GM23338 (cell line): ENCODE data around the gene SIRPA. TPM values are rescaled to one million over a fixed set of nuclear protein-coding genes. Genes with fewer than 3 reads are reported as not detected.

Source experiments
- ATAC-seq: fragments of 200-7000 bp; cut with Tn5 transposase; 3 replicates; pipeline ENCODE4 v1.9.1; 2020
- DNase-seq: peaks from one replicate; pipeline ENCODE4 v3.0.0-alpha.2; 2015; ENCODE audit warnings: low spot score
- H2AFZ ChIP-seq: fragments of 200-600 bp; sonication (generic); 2 replicates; pipeline ENCODE4 v1.8.0; 2016; ENCODE audit warnings: antibody characterized with exemption, mild to moderate bottlenecking, moderate library complexity
- H3F3A ChIP-seq: fragments of 200-600 bp; sonication (generic); replicated peaks from 2 replicates; pipeline ENCODE4 v1.8.0; 2017; ENCODE audit warnings: antibody characterized with exemption, mixed run types, low read depth
- H3K27ac ChIP-seq: fragments of 200-600 bp; sonication (generic); 2 replicates; pipeline ENCODE4 v1.6.1; 2016; ENCODE audit warnings: low read depth
- H3K27me3 ChIP-seq: fragments of 200-600 bp; sonication (generic); 2 replicates; pipeline ENCODE4 v1.8.0; 2016; ENCODE audit warnings: mild to moderate bottlenecking, mixed run types, moderate library complexity; ENCODE audit not compliant: insufficient read depth
- H3K36me3 ChIP-seq: fragments of 200-600 bp; sonication (generic); 2 replicates; pipeline ENCODE4 v1.8.0; 2016; ENCODE audit warnings: mild to moderate bottlenecking; ENCODE audit not compliant: insufficient read depth
- H3K4me1 ChIP-seq: fragments of 200-600 bp; sonication (generic); 2 replicates; pipeline ENCODE4 v1.8.0; 2016; ENCODE audit warnings: mild to moderate bottlenecking, moderate library complexity; ENCODE audit not compliant: insufficient read depth
- H3K4me2 ChIP-seq: fragments of 200-600 bp; sonication (generic); 2 replicates; pipeline ENCODE4 v1.7.1; 2017; ENCODE audit warnings: mixed run types
- H3K4me3 ChIP-seq: fragments of 200-600 bp; sonication (generic); 2 replicates; pipeline ENCODE4 v1.6.1; 2016; ENCODE audit warnings: mixed run types
- H3K79me2 ChIP-seq: fragments of 200-600 bp; sonication (generic); replicated peaks from 2 replicates; pipeline ENCODE4 v1.8.0; 2017; ENCODE audit warnings: mild to moderate bottlenecking; ENCODE audit not compliant: insufficient read depth
- H3K9me2 ChIP-seq: fragments of 200-600 bp; sonication (generic); 2 replicates; pipeline ENCODE4 v1.8.0; 2017; ENCODE audit not compliant: insufficient read depth
- H4K20me1 ChIP-seq: fragments of 200-600 bp; sonication (generic); replicated peaks from 2 replicates; pipeline ENCODE4 v1.8.0; 2017; ENCODE audit warnings: mild to moderate bottlenecking; ENCODE audit not compliant: insufficient read depth
- H3K27ac Mint-ChIP-seq: 2 replicates; pipeline ENCODE4 v1.8.0; 2020; ENCODE audit warnings: inconsistent platforms, mild to moderate bottlenecking, moderate library complexity, mixed read lengths
- H3K27me3 Mint-ChIP-seq: 3 replicates; pipeline ENCODE4 v1.8.0; 2022; ENCODE audit warnings: low read depth, mild to moderate bottlenecking, moderate library complexity, mixed read lengths, inconsistent platforms; ENCODE audit not compliant: insufficient read depth, poor library complexity
- H3K36me3 Mint-ChIP-seq: 3 replicates; pipeline ENCODE4 v1.8.0; 2021; ENCODE audit warnings: low read depth, mild to moderate bottlenecking, inconsistent platforms, moderate library complexity, mixed read lengths
- H3K4me1 Mint-ChIP-seq: 3 replicates; pipeline ENCODE4 v1.8.0; 2020; ENCODE audit warnings: mild to moderate bottlenecking, inconsistent platforms, mixed read lengths
- H3K4me3 Mint-ChIP-seq: 3 replicates; pipeline ENCODE4 v1.8.0; 2021; ENCODE audit warnings: moderate library complexity, mild to moderate bottlenecking, inconsistent platforms, mixed read lengths
- H3K9me3 Mint-ChIP-seq: 3 replicates; pipeline ENCODE4 v1.8.0; 2020; ENCODE audit warnings: moderate library complexity, mild to moderate bottlenecking, inconsistent platforms, mixed read lengths
- CREB1 ChIP-seq: fragments of 250-450 bp; sonication (Bioruptor Pico); IDR thresholded peaks from 2 replicates; pipeline ENCODE4 v1.5.0; 2020; ENCODE audit warnings: low read depth, mild to moderate bottlenecking, moderate library complexity
- CTCF ChIP-seq, 2 experiments: fragments of 200-600 bp in 1 of 2; sonication (generic) in 1 of 2; conservative IDR thresholded peaks; 2 replicates each; pipeline versions ENCODE4 v1.5.1 to v1.6.1; 2016 to 2017; ENCODE audit warnings: antibody characterized with exemption in 2 of 2, low read depth in 2 of 2, mild to moderate bottlenecking in 2 of 2, moderate library complexity in 1 of 2
- EZH2 ChIP-seq: fragments of 200-600 bp; sonication (generic); IDR thresholded peaks from one replicate; pipeline ENCODE4 v1.8.0; 2017; ENCODE audit warnings: antibody characterized with exemption, mild to moderate bottlenecking, low read depth; ENCODE audit not compliant: unreplicated experiment
- EZH2phosphoT487 ChIP-seq: fragments of 200-600 bp; sonication (generic); IDR thresholded peaks from one replicate; pipeline ENCODE4 v1.8.1; 2018; ENCODE audit warnings: antibody characterized with exemption; ENCODE audit not compliant: unreplicated experiment
- JUNB ChIP-seq: IDR thresholded peaks from one replicate; pipeline ENCODE4 v1.6.1; 2016; ENCODE audit warnings: antibody characterized with exemption; ENCODE audit not compliant: unreplicated experiment
- NANOG ChIP-seq: IDR thresholded peaks from 2 replicates; pipeline ENCODE4 v1.6.1; 2016; ENCODE audit warnings: antibody characterized with exemption, borderline replicate concordance
- POLR2AphosphoS5 ChIP-seq: IDR thresholded peaks from 2 replicates; pipeline ENCODE4 v1.6.1; 2016; ENCODE audit warnings: antibody characterized with exemption, low read depth
- REST ChIP-seq: IDR thresholded peaks from one replicate; pipeline ENCODE4 v1.6.1; 2018; ENCODE audit warnings: antibody characterized with exemption; ENCODE audit not compliant: unreplicated experiment
- STAT1 ChIP-seq: IDR thresholded peaks from one replicate; pipeline ENCODE4 v1.6.1; 2016; ENCODE audit warnings: antibody characterized with exemption; ENCODE audit not compliant: unreplicated experiment
- ZNF114 ChIP-seq: fragments of 250-450 bp; sonication (Bioruptor Pico); IDR thresholded peaks from 2 replicates; pipeline ENCODE4 v1.5.0; 2020; ENCODE audit warnings: mild to moderate bottlenecking, moderate library complexity
- ZNF331 ChIP-seq: fragments of 250-450 bp; sonication (Bioruptor Pico); IDR thresholded peaks from 2 replicates; pipeline ENCODE4 v1.5.0; 2020; ENCODE audit warnings: low read depth, mild to moderate bottlenecking, moderate library complexity
- ZNF462 ChIP-seq: fragments of 250-450 bp; sonication (Bioruptor Pico); IDR thresholded peaks from 2 replicates; pipeline ENCODE4 v1.5.0; 2020; ENCODE audit warnings: mild to moderate bottlenecking, moderate library complexity
- polyA plus RNA-seq: library from polyadenylated mRNA; unstranded; fragments of >200 nt; fragmentation: Nextera tagmentation; extraction: Ambion mirVana; gene quantifications from 2 replicates; pipeline ENCODE4 v1.2.1, GENCODE V29; 2016
- total RNA-seq: library from RNA; depleted of rRNA; stranded (reverse); fragments of >200 nt; shearing (Covaris generic); gene quantifications from 2 replicates; pipeline ENCODE4 v1.2.3, GENCODE V29; 2014
- TF ChIP-seq, protein P1 (sequence below): IDR thresholded peaks from 2 replicates; pipeline ENCODE4 v1.6.1; 2016; ENCODE audit warnings: antibody characterized with exemption

SIRPA gene
- total and polyA plus RNA-seq, 2 experiments from 2014 or later: 1.2 to 2.9 TPM

DNA sequence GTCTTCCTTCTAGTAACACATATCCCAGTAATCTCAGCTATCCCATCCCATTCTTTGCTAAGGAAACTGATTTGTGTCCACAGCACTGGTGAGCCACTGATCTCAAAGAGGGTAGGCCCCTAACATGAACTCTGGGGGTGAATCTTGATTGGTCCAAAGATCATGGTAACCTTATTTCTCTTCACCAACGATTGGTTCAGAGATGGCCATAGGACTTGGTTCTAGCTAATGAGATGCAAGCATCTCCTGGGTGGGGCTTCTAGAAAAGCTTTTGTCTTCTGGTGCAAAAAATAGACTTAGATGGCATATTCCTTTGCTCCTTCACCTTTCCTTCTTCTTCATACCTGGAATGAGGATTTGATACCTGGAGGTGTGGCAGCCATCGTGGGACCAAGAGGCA lies 43.8 kb upstream of the SIRPA start:
- Histone ChIP-seq H3K27me3 (no peaks in the 10 kb centered on the region), H3K4me2 (no peak overlapping the region), H3K4me3 (no peak overlapping the region), H3K79me2 (no peaks in the 10 kb centered on the region), H4K20me1 (no peaks in the 10 kb centered on the region), H3K9me2 (no peaks in the 10 kb centered on the region), H2AFZ (no peak overlapping the region), H3K36me3 (no peaks in the 10 kb centered on the region; the same call in 1 of the 2 replicates), H3F3A (no peaks in the 10 kb centered on the region), H3K27ac (no peak overlapping the region), H3K4me1 (0 out of 2 replicates have a peak, but pooled peaks cover 6% of the 10 kb centered on the region)
- Mint-ChIP-seq H3K4me3 (no peak overlapping the region), H3K27ac (no peak overlapping the region), H3K4me1 (peaks cover 16% of the 10 kb centered on the region), H3K9me3 (no peaks in the 10 kb centered on the region; the same call in 2 of the 3 replicates), H3K36me3 (no peaks in the 10 kb centered on the region; the same call in 2 of the 3 replicates), H3K27me3 (peaks cover 8% of the 10 kb centered on the region)
- ATAC-seq (no peak), DNase-seq (no peak)
- TF ChIP-seq REST: no peak
- TF ChIP-seq ZNF331 (CRISPR knock-in tag): no peak
- TF ChIP-seq STAT1: no peak
- TF ChIP-seq, protein P1, sequence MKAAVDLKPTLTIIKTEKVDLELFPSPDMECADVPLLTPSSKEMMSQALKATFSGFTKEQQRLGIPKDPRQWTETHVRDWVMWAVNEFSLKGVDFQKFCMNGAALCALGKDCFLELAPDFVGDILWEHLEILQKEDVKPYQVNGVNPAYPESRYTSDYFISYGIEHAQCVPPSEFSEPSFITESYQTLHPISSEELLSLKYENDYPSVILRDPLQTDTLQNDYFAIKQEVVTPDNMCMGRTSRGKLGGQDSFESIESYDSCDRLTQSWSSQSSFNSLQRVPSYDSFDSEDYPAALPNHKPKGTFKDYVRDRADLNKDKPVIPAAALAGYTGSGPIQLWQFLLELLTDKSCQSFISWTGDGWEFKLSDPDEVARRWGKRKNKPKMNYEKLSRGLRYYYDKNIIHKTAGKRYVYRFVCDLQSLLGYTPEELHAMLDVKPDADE: no peak
- no peak for TF ChIP-seq CREB1
- no peak for TF ChIP-seq EZH2phosphoT487
- no peak for TF ChIP-seq EZH2
- no peak for TF ChIP-seq POLR2AphosphoS5
- no peak for TF ChIP-seq ZNF114
- TF ChIP-seq CTCF (conservative IDR thresholded peaks at IDR 0.05; ENCODE audit: low read depth in 2 of 2): no peak
- TF ChIP-seq NANOG: no peak
- no peak for TF ChIP-seq ZNF462 (CRISPR knock-in tag)
- no peak for TF ChIP-seq JUNB
